ENCODE data around the gene AKR1E2.

DNA sequence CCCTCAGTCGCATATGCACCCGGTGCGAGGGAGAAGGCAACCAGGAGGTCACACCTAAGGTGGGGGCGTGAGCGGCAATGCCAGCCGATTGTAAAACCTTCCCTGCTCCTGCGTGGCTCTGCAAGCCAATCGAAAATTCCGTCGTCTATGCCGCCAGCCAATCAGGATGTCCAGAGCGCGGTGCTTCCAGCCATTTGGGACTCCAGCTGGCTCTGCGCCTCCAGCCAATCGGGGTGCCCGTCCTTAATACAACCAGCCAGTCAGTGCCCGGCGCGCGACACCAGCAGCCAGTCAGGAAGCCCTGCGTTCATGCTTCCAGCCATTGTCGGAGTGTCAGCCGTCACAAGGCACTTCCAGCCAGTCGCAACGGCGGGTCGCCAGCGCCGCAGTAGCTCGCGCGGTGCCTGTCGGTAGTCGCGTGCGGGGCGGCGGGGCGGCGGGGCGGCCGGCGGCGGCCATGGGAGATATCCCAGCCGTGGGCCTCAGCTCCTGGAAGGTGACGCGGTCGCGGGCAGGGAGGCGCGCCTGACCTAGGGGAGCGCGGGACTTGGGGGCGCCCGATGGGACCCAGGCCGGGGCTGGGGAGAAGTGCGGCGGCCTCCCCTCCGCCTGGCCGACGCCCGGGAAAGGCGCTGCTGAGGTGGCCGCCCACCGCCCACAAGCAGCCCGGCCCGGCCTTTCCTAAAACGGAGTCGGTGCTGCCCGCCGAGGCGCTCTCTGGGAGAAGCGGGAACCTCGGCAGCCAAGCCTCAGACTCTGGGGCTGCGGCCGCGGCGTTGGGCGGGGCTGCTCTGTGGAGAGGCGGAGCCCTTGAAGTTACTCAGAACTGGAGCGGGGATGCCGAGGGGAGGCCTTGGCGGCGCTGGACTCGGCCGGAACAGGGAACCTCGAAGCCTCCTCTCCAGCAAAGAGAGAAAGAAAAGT is at the start of gene AKR1E2:
- TF ChIP-seq, protein P1, sequence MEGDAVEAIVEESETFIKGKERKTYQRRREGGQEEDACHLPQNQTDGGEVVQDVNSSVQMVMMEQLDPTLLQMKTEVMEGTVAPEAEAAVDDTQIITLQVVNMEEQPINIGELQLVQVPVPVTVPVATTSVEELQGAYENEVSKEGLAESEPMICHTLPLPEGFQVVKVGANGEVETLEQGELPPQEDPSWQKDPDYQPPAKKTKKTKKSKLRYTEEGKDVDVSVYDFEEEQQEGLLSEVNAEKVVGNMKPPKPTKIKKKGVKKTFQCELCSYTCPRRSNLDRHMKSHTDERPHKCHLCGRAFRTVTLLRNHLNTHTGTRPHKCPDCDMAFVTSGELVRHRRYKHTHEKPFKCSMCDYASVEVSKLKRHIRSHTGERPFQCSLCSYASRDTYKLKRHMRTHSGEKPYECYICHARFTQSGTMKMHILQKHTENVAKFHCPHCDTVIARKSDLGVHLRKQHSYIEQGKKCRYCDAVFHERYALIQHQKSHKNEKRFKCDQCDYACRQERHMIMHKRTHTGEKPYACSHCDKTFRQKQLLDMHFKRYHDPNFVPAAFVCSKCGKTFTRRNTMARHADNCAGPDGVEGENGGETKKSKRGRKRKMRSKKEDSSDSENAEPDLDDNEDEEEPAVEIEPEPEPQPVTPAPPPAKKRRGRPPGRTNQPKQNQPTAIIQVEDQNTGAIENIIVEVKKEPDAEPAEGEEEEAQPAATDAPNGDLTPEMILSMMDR (conservative IDR thresholded peaks at IDR 0.05; ENCODE audit: low read depth, low read length): no peak
- no peak for TF ChIP-seq EZH2 (IDR thresholded peaks at IDR 0.05; ENCODE audit: borderline replicate concordance, low read depth, low read length, poor library complexity, severe bottlenecking)
